Adrenal gland (tissue), 12 donors: Measurements from ENCODE around the gene SLC6A13. TPM values are rescaled to one million over a fixed set of nuclear protein-coding genes. Genes with fewer than 3 reads are reported as not detected.

Experiments used
- DNase-seq, 7 donors: peaks; one replicate each; pipeline ENCODE4 v3.0.0-alpha.2; 2019 to 2020
- H3K27ac ChIP-seq, 5 donors: fragments of 200-600 bp; sonication (generic) in 4 of 5; 1 replicate in 3 of 5; 2 replicates in 2 of 5; pipeline versions ENCODE4 v1.5.1 to v1.8.0; 2016 to 2020; ENCODE audit warnings: mild to moderate bottlenecking in 1 of 5
- H3K27me3 ChIP-seq: fragments of 200-600 bp; 2 replicates; pipeline ENCODE4 v1.8.0; 2021
- H3K36me3 ChIP-seq, 2 donors: fragments of 200-600 bp; replicated peaks in 1 of 2; 1 replicate in 1 of 2; 2 replicates in 1 of 2; pipeline versions ENCODE4 v1.5.1 to v1.8.0; 2018 to 2022
- H3K4me1 ChIP-seq, 2 donors: fragments of 200-600 bp; replicated peaks in 1 of 2; 1 replicate in 1 of 2; 2 replicates in 1 of 2; pipeline versions ENCODE4 v1.5.1 to v1.8.0; 2018 to 2021
- H3K4me3 ChIP-seq, 4 donors: fragments of 200-600 bp; sonication (generic) in 3 of 4; one replicate each; pipeline ENCODE4 v1.5.1; 2016 to 2018
- H3K9me3 ChIP-seq, 3 donors: fragments of 200-600 bp; sonication (generic) in 1 of 3; replicated peaks in 1 of 3; 1 replicate in 2 of 3; 2 replicates in 1 of 3; pipeline versions ENCODE4 v1.5.1 to v1.8.0; 2016 to 2021
- CTCF ChIP-seq, 6 experiments: fragments of 450-650 bp in 4 of 6; fragments of 200-600 bp in 2 of 6; sonication (generic) in 1 of 6; IDR thresholded peaks; 1 replicate in 5 of 6; 2 replicates in 1 of 6; pipeline versions ENCODE4 v1.5.1 to v1.8.0; 2016 to 2021; ENCODE audit warnings: antibody characterized with exemption in 6 of 6, mild to moderate bottlenecking in 2 of 6, moderate library complexity in 1 of 6
- POLR2A ChIP-seq, 2 donors: fragments of 450-650 bp; IDR thresholded peaks; one replicate each; pipeline ENCODE4 v1.6.1; 2017; ENCODE audit warnings: antibody characterized with exemption in 2 of 2, mild to moderate bottlenecking in 2 of 2, moderate library complexity in 1 of 2
- WGBS, 4 donors: extraction: QIAGEN DNeasy Blood & Tissue Kit in 2 of 4; methylation state at CpG; one replicate each; pipeline versions ENCODE4 v1.1.5 to v1.1.7; 2013 to 2017; 5-methylcytosine and 5-hydroxymethylcytosine counted together
- intact Hi-C, 2 donors: fragments of 100-400 bp; cut with DNase I; formaldehyde crosslinking; loops; one replicate each; pipeline versions ENCODE4 v1.14.1 to v1.15.0; 2022 to 2023
- polyA plus RNA-seq, 3 donors: library from polyadenylated mRNA; stranded (reverse); fragments of 200-250 nt in 2 of 3; fragments of 350-450 nt in 1 of 3; fragmentation: Illumina TruSeq in 1 of 3; extraction: RNeasy Lipid Tissue Mini Kit (QIAGEN cat#74804) in 1 of 3; gene quantifications; one replicate each; pipeline ENCODE4 v1.2.3, GENCODE V29; 2013 to 2014
- total RNA-seq, 9 donors: library from RNA; depleted of rRNA in 4 of 9; stranded (reverse); fragments of >200 nt in 4 of 9; fragments of 120-200 nt in 1 of 9; fragmentation: NEBNext Ultra II Directional in 1 of 9; extraction: Animal tissue kit (Norgen Biotek cat#: 25700) in 1 of 9; gene quantifications; one replicate each; pipeline versions ENCODE4 v1.1.0 to v1.2.4, GENCODE V29; 2013 to 2023
- donor health status: healthy with polysubstance abuse.
- donor health status: Bipolar disorder and iron deficiency.
- donor health status: DM: yes; HTN: yes; CAD: no.
- donor health status: DM: no; HTN: no; CAD: no.
- donor health status: DM: no; HTN: no; CAD: no.
- donor health status: DM: yes; HTN: yes; CAD: no.

Gene SLC6A13
- total and polyA plus RNA-seq, 12 donors = 0.22 to 1.0 (median 0.64) TPM; not detected in 6

- intact Hi-C loops = no loop called here
- Histone ChIP-seq H3K4me1 (no peaks in the 10 kb centered on the region), H3K9me3 (no peaks in the 10 kb centered on the region), H3K36me3 (no peaks in the 10 kb centered on the region), H3K4me3 (no peak overlapping the region), H3K27me3 (peaks cover 14% of the 10 kb centered on the region), H3K27ac (no peak overlapping the region)
- WGBS, 4 donors = 75 to 92% (median 78%) methylated on average over 8 to 9 of the region's 9 CpGs
- DNase-seq = no peak
- no peak for TF ChIP-seq CTCF (IDR thresholded peaks at IDR 0.05)
- TF ChIP-seq POLR2A (IDR thresholded peaks at IDR 0.05) = no peak
These were observed 7.7 kb downstream of the SLC6A13 start for GRCh38 chr12:254912-255311.

- H3K9me3 ChIP-seq = no peaks in the 10 kb centered on the region
- no peaks in the 10 kb centered on the region for H3K36me3 ChIP-seq
- peaks cover 7% of the 10 kb centered on the region for H3K27me3 ChIP-seq
- 64 to 75% (median 70%) methylated on average over 10 of the region's 10 CpGs for WGBS, 4 donors
- H3K4me1 ChIP-seq = no peaks in the 10 kb centered on the region
- H3K4me3 ChIP-seq = no peak overlapping the region
- no peak for DNase-seq
- intact Hi-C loops = no loop called here
- no peak for TF ChIP-seq CTCF (IDR thresholded peaks at IDR 0.05)
- TF ChIP-seq POLR2A (IDR thresholded peaks at IDR 0.05) = no peak
- no peak overlapping the region for H3K27ac ChIP-seq
These were observed 8.6 kb downstream of the SLC6A13 start for GRCh38 chr12:254039-254438.

GRCh38 chr12:253116-253831 is 9.4 kb downstream of the SLC6A13 start:
- DNase-seq = no peak
- H3K4me3 ChIP-seq = no peak overlapping the region
- no peak overlapping the region for H3K27ac ChIP-seq
- H3K9me3 ChIP-seq = peaks cover 0 to under 1% (median 0%) of the 10 kb centered on the region in 3 donors
- TF ChIP-seq CTCF (IDR thresholded peaks at IDR 0.05) (no peak), POLR2A (IDR thresholded peaks at IDR 0.05) (no peak)
- intact Hi-C loops = no loop called here
- H3K36me3 ChIP-seq = no peaks in the 10 kb centered on the region
- peaks cover 7% of the 10 kb centered on the region for H3K27me3 ChIP-seq
- H3K4me1 ChIP-seq = no peaks in the 10 kb centered on the region
- WGBS, 4 donors = 79 to 85% (median 83%) methylated on average over 11 to 12 of the region's 12 CpGs

- Histone ChIP-seq H3K4me1 (no peaks in the 10 kb centered on the region), H3K4me3 (no peak overlapping the region), H3K36me3 (no peaks in the 10 kb centered on the region), H3K27ac (no peak overlapping the region), H3K9me3 (peaks cover 0 to 6% (median 4%) of the 10 kb centered on the region in 3 donors), H3K27me3 (peaks cover 7% of the 10 kb centered on the region)
- no peak for TF ChIP-seq POLR2A (IDR thresholded peaks at IDR 0.05)
- TF ChIP-seq CTCF (IDR thresholded peaks at IDR 0.05) = no peak
- WGBS, 4 donors = 9 to 59% (median 48%) methylated on average over 2 to 5 of the region's 5 CpGs
- DNase-seq = no peak
- intact Hi-C loops = no loop called here
These were observed 10.0 kb downstream of the SLC6A13 start for GRCh38 chr12:252636-253035.
